HEK293T (cell line): ENCODE results near the gene TBC1D5.

Source experiments
- CTBP1 ChIP-seq: fragments of 450-650 bp; IDR thresholded peaks from 2 replicates; pipeline ENCODE4 v1.6.1; 2016; ENCODE audit warnings: borderline replicate concordance
- FOXA1 ChIP-seq: fragments of 450-650 bp; IDR thresholded peaks from 2 replicates; pipeline ENCODE4 v1.6.1; 2016; ENCODE audit warnings: mild to moderate bottlenecking
- HDGF ChIP-seq: fragments of 450-650 bp; IDR thresholded peaks from 2 replicates; pipeline ENCODE4 v1.6.1; 2017; ENCODE audit warnings: antibody characterized with exemption, borderline replicate concordance
- LEF1 ChIP-seq: fragments of 450-650 bp; IDR thresholded peaks from 2 replicates; pipeline ENCODE4 v1.6.1; 2017; ENCODE audit warnings: mild to moderate bottlenecking, borderline replicate concordance
- NFRKB ChIP-seq: fragments of 450-650 bp; IDR thresholded peaks from 2 replicates; pipeline ENCODE4 v1.6.1; 2016; ENCODE audit warnings: mild to moderate bottlenecking, moderate library complexity

DNA sequence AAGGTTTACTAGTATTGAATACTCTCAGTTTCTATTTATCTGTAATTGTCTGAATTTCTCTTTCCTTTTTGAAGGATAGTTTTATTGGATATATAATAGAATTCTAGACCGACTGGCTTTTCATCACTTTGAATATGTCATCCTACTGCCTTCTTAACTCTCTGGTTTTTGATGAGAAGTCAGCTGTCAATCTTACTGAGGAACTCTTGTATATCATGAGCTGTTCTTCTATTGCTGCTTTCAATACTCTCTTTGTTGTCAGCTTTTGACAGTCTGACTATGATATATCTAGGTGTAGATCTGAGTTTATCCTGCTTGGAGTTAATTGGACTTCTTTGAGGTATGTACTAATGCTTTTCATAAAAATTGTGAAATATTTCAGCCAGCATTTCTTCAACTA, 523.8 kb downstream of the TBC1D5 start:
- TF ChIP-seq NFRKB, result no peak
- TF ChIP-seq FOXA1, result no peak
- no peak for TF ChIP-seq CTBP1
- TF ChIP-seq HDGF, result no peak
- TF ChIP-seq LEF1, result no peak
